Endodermal cell (in vitro differentiated cells): ENCODE results near the gene LPAR3. TPM values are rescaled to one million over a fixed set of nuclear protein-coding genes. Genes with fewer than 3 reads are reported as not detected.

Experiments used
- DNase-seq: peaks from one replicate; pipeline ENCODE4 v3.0.0-alpha.2; 2017
- H3K27ac ChIP-seq: 2 replicates; pipeline ENCODE4 v1.5.1; 2013; ENCODE audit warnings: mild to moderate bottlenecking, low read depth, low read length, moderate library complexity
- H3K27me3 ChIP-seq: 2 replicates; pipeline ENCODE4 v1.6.1; 2013; ENCODE audit warnings: mild to moderate bottlenecking, low read length, moderate library complexity; ENCODE audit not compliant: insufficient read depth, control insufficient read depth, poor library complexity, severe bottlenecking
- H3K36me3 ChIP-seq: 2 replicates; pipeline ENCODE4 v1.7.0; 2013; ENCODE audit warnings: mild to moderate bottlenecking, low read length, moderate library complexity; ENCODE audit not compliant: control insufficient read depth, insufficient read depth
- H3K4me1 ChIP-seq: one replicate; pipeline ENCODE4 v1.7.0; 2013; ENCODE audit warnings: low read length; ENCODE audit not compliant: control insufficient read depth, insufficient read depth
- H3K4me3 ChIP-seq: 2 replicates; pipeline ENCODE4 v1.5.1; 2013; ENCODE audit warnings: mild to moderate bottlenecking, low read length, moderate library complexity
- H3K9ac ChIP-seq: 2 replicates; pipeline ENCODE4 v1.6.1; 2013; ENCODE audit warnings: mild to moderate bottlenecking, low read length, moderate library complexity; ENCODE audit not compliant: poor library complexity, severe bottlenecking; ENCODE audit errors: extremely low read depth
- H3K9me3 ChIP-seq: 2 replicates; pipeline ENCODE4 v1.6.1; 2013; ENCODE audit warnings: mild to moderate bottlenecking, low read length, moderate library complexity; ENCODE audit not compliant: control insufficient read depth
- H3K27ac Mint-ChIP-seq: 2 replicates; pipeline ENCODE4 v1.8.0; 2020; ENCODE audit warnings: mixed read lengths
- H3K27me3 Mint-ChIP-seq: 2 replicates; pipeline ENCODE4 v1.8.0; 2021; ENCODE audit warnings: mild to moderate bottlenecking, mixed read lengths; ENCODE audit not compliant: insufficient read depth
- H3K36me3 Mint-ChIP-seq: 2 replicates; pipeline ENCODE4 v1.8.0; 2020; ENCODE audit warnings: low read depth, mixed read lengths
- H3K4me1 Mint-ChIP-seq: 2 replicates; pipeline ENCODE4 v1.8.0; 2020; ENCODE audit warnings: mixed read lengths
- H3K4me3 Mint-ChIP-seq: 2 replicates; pipeline ENCODE4 v1.8.0; 2020; ENCODE audit warnings: mild to moderate bottlenecking, moderate library complexity, mixed read lengths
- H3K9me3 Mint-ChIP-seq: 2 replicates; pipeline ENCODE4 v1.8.0; 2020; ENCODE audit warnings: mild to moderate bottlenecking, mixed read lengths
- CTCF ChIP-seq: fragments of 200-600 bp; sonication (generic); conservative IDR thresholded peaks from 2 replicates; pipeline ENCODE4 v1.5.0; 2021; ENCODE audit warnings: antibody characterized with exemption, mild to moderate bottlenecking
- WGBS, 2 experiments: methylation state at CpG; one replicate each; pipeline versions ENCODE4 v1.1.5 to v1.1.7; 2013; ENCODE audit warnings: missing lambda C conversion rate in 2 of 2, mixed read lengths in 1 of 2; ENCODE audit not compliant: insufficient coverage in 1 of 2, insufficient read length in 1 of 2; 5-methylcytosine and 5-hydroxymethylcytosine counted together
- total RNA-seq, 2 donors: library from RNA; stranded (reverse); fragmentation: NEBNext Ultra II Directional in 1 of 2; extraction: Animal tissue kit (Norgen Biotek cat#: 25700) in 1 of 2; gene quantifications; 2 replicates in 1 of 2; 3 replicates in 1 of 2; pipeline ENCODE4 v1.2.1, GENCODE V29; 2021

Gene LPAR3
- total RNA-seq, 2 donors from 2014 or later: 0.89 to 3.7 TPM

- WGBS, 2 experiments: 80 to 94% methylated on average over 3 of the region's 3 CpGs
- H3K27ac ChIP-seq: no peak overlapping the region
- H3K9me3 ChIP-seq: no peaks in the 10 kb centered on the region
- no peak overlapping the region for H3K9ac ChIP-seq
- no peaks in the 10 kb centered on the region for H3K4me1 ChIP-seq
- Mint-ChIP-seq H3K9me3 (no peaks in the 10 kb centered on the region), H3K27me3 (no peaks in the 10 kb centered on the region), H3K4me3 (no peak overlapping the region), H3K4me1 (no peaks in the 10 kb centered on the region), H3K27ac (no peak overlapping the region), H3K36me3 (no peaks in the 10 kb centered on the region)
- no peak overlapping the region for H3K4me3 ChIP-seq
- no peak for TF ChIP-seq CTCF
- no peaks in the 10 kb centered on the region for H3K27me3 ChIP-seq
- DNase-seq: no peak
- no peaks in the 10 kb centered on the region for H3K36me3 ChIP-seq
These were observed 50.2 kb downstream of the LPAR3 start for GRCh38 chr1:84842748-84843231.

- Mint-ChIP-seq H3K4me3 (no peak overlapping the region), H3K4me1 (no peaks in the 10 kb centered on the region), H3K27ac (no peak overlapping the region), H3K27me3 (no peaks in the 10 kb centered on the region), H3K36me3 (no peaks in the 10 kb centered on the region), H3K9me3 (no peaks in the 10 kb centered on the region)
- DNase-seq: no peak
- H3K27me3 ChIP-seq: no peaks in the 10 kb centered on the region
- no peaks in the 10 kb centered on the region for H3K9me3 ChIP-seq
- TF ChIP-seq CTCF: no peak
- H3K4me1 ChIP-seq: no peaks in the 10 kb centered on the region
- H3K9ac ChIP-seq: no peak overlapping the region
- H3K4me3 ChIP-seq: no peak overlapping the region
- WGBS, 2 experiments: 90 to 99% methylated on average over 2 of the region's 2 CpGs
- H3K27ac ChIP-seq: no peak overlapping the region
- no peaks in the 10 kb centered on the region for H3K36me3 ChIP-seq
These were observed 51.0 kb downstream of the LPAR3 start for GRCh38 chr1:84841971-84842370.

DNA sequence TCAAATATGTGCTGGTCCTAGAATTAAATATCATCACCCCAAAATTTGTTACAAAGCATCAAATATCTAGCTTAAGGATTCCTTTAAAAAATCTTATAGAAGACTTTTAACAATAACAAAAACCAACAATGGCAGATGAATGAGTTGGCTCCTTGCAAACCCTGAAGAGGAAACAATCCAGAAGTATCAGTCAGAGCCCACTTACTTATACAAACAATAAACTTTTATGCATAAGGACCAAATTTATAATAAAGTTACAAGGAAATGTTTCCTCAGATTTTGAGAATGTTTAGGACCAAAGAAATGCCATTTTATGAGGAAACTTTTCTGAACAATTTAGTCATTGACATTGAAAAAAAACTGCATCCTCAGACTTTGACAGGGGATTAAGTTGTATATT lies 52.7 kb downstream of the LPAR3 start:
- no peaks in the 10 kb centered on the region for H3K4me1 ChIP-seq
- no peak overlapping the region for H3K4me3 ChIP-seq
- no peaks in the 10 kb centered on the region for H3K27me3 ChIP-seq
- Mint-ChIP-seq H3K9me3 (no peaks in the 10 kb centered on the region), H3K27me3 (no peaks in the 10 kb centered on the region), H3K4me3 (no peak overlapping the region), H3K36me3 (no peaks in the 10 kb centered on the region), H3K4me1 (no peaks in the 10 kb centered on the region), H3K27ac (no peak overlapping the region)
- no peak overlapping the region for H3K27ac ChIP-seq
- H3K9ac ChIP-seq: no peak overlapping the region
- TF ChIP-seq CTCF: no peak
- no peaks in the 10 kb centered on the region for H3K36me3 ChIP-seq
- no peaks in the 10 kb centered on the region for H3K9me3 ChIP-seq
- no peak for DNase-seq
